HG02981 (cell line): Measurements from ENCODE around the gene HYCC2.
"Not testable (repeated sequence)": the region's sequence is repeated elsewhere in the genome, so short reads cannot be mapped to it uniquely, and the experiment has no call there.

ENCODE experiments used
- ATAC-seq: cut with Tn5 transposase; IDR thresholded peaks from one replicate; pipeline ENCODE4 v1.9.1; 2021; ENCODE audit warnings: mild to moderate bottlenecking, moderate library complexity; ENCODE audit not compliant: unreplicated experiment

The HYCC2 gene

DNA sequence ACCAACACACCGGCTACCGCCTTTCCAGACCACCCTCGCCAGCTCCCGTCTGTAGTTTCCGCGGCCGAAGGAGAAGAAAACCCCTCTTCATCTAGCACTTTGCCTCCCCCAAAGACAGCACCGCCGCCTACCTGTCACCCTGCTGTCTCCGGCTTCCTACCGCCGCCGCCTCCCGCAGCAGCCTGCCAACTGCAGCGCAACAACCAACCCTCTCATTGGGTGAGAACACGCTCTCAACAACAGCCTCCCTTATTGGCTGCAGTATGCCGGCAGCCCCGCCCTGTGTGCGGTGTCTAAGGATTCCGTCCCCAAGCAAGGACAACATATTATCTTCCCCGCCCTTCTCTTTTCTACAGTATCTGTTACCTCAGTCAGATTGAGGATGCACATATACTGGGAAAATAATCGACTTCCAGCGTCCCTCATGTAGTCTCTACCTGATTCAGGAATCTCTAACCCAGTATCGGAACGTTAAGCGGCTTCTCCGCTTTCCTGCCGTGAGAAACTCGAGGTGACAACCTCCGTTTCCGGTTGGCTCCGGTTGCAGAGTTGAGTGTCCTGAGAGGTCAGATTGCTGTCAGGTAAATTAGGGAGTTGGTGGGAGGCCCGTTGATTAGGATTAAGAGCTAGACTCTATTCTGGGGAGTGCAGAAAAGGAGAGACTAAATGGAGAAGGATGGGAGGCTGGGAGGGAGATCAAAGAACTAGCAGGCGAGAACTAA lies at the start of gene HYCC2, which contains the start of gene NDUFB3:
Gene HYCC2 (minus strand): TSS at position 193 of the 722 bp plus-strand sequence. CDS start 47,662 bp downstream, outside the sequence.
Gene NDUFB3 (plus strand): TSS at position 523 of the 722 bp plus-strand sequence. CDS start 6,882 bp downstream, outside the sequence.
- ATAC-seq: peak; percentile 97

DNA sequence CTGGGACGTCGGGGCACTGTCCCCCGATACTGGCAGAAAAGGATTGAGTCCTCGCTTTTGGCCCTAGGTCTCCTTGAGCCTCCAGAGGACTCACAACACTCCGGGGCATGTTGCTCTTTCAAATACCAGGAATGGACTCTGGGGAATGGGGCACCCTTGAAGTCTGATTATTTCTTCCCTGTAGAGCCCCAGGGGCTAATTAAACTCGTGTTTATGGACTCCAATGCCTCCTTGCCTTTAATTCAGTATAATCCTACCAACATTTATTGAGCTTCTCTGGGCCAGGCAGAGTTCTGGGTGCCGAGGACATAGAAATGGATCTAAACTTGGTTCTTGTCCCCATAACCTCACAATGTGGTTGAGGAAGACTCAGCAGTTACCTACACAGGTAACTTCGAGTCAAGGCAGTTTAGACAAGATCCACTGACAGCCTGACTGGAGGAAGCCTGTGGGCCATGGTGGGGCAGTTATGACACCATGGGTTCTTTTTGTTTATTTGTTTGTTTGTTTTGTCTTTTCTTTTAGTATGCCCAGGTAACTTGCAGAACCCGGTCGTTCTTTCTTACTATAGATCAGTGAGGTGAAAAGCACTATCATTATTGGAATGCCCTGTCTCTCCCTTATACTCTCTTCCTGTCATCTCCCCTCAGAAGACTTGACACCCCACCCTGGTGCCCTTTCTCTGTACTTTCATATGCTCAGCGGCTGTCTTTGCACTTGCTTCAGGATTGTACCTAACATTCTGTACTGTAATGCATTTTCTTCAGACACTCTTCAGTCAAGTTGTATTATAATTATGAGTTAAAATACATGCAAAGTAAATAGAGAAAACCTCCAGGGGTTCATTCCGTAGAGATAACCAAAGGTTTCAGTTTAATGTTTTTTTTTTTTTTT lies 47.7 kb upstream of the HYCC2 start:
- ATAC-seq: no peak

DNA sequence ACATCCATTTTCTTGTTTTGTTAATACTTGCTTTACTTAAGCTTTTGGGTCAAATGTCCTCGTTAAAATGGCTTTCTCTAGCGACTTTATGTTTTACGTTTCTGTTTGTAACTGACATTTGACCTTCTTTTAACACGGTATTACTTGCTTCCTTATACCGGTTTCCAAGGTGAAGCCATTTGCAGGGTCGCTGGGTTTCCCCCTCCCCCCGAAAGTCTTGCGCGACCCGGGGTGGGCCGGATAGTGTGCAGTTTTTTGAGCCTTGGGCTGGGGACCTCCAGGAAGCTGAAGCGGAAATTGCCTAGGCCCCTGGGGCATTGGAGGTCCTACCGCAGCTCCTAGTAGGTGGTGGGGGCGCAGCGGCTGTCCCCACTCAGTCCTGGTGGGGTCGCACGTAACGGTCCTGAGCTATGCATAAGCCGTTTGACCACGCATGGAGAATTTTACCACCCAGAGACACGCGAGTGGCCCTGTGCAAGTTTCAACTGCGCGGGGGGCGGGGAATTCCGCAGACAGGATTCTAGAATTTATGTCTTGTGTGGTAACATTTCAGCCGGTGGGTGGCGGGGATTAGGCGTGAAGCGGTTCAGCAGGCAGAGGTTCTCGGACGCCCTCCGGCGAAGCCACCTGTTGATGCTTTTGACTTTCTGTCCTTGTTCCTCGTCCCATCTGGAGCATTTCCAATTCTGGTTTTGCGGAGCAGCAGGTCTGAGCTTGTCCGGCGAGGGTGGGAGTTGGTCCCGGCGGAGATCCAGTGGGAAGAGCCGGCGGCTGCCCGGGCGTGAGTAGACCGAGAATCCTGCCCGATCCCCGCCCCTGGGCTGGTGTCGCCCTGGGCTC lies 46.9 kb upstream of the HYCC2 start:
- ATAC-seq: peak; percentile 53

DNA sequence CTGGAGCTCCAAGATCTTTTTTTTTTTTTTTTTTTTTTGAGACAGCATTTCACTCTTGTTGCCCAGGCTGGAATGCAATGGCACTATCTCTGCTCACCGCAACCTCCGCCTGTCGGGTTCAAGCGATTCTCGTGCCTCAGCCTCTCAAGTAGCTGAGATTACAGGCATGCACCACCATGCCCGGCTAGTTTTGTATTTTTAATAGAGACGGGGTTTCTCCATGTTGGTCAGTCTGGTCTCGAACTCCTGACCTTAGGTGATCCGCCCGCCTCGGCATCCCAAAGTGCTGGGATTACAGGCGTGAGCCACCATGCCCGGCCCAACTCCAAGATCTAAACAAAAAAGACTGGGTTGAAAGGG lies 46.2 kb upstream of the HYCC2 start:
- not testable (repeated sequence) for ATAC-seq

DNA sequence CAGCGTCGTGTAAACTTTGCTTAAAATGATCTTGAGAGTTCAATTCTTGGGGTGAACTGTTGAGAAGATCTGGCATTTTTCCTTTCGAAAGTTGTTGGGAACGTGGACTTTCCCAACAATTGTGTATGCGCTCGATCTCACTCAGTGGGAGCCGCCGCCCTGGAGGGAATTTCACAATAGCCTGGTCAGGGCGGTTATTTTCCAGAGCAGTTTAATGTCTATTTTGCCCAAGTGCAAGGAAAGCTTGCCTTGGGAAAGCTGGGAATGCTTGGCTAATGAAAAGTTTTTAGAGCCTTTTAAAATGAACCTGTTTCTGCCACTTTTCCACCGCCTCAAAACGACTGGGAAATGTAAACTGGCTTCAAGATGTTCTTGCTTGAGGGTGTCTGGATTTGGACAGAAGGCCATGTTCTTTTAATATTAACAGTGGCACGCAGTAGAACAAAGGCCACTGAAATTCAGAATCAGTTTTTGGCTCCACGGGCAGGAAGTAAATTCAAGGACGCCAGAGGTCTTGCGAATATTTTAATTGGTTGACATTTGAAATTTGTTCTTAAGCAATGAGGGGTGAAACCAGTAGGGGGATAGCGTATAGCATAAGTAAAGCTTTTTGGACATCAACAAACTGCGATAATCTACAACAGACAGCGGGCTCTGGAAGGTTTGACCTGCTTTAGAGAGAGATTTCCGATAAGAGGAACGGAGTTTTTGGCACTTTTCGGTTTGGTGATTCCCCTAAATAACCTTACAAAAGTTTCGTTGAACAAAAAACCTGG lies 45.7 kb upstream of the HYCC2 start:
- ATAC-seq: peak; percentile 21

GRCh38 chr2:201116115-201116958 lies 44.9 kb upstream of the HYCC2 start, which contains the start of gene CFLAR:
Gene CFLAR (plus strand): TSS chr2:201116164. CDS start chr2:201129866, 13,702 bp downstream.
- peak; percentile 25 for ATAC-seq

DNA sequence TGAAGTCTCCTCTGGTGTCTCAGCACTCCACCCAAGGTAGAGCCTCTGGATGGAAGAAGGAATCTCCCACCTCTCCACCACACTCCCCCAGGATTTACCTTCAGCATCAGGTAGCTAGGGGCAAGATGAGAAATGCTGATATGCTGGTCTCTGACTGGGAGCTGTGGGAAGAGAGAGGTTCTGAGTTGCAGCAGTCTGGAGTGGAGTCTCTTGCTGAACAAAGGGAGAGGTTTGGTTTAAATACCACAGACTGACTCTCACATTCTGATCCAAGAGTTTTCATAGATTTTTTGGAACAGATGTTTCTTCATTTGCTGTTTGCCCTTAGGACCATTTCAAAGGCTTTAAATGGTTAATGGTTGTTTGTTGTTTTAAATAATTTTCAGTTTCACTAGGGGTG lies 43.4 kb upstream of the HYCC2 start:
- ATAC-seq: no peak

DNA sequence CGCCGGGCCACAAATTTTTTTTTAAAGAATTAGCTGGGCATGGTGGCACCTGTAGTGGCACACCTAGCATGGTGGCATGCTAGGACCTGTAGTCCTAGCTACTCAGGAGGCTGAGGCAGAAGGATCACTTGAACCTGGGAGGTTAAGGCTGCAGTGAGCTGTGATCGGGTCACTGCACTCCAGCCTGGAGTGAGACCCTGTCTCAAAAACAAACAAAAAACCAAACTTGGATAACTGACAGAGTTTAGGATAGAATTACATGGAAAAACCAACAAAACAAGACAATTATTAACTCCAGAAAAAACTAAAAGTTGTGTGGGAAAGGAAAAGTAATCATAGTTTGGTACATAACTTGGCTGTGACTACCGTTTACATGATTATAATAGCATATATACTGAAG lies 42.9 kb upstream of the HYCC2 start:
- ATAC-seq: no peak

- no peak for ATAC-seq
Measured at GRCh38 chr2:201111096-201111495, 39.6 kb upstream of the HYCC2 start.

GRCh38 chr2:201110615-201111014 lies 39.1 kb upstream of the HYCC2 start:
- ATAC-seq: no peak

GRCh38 chr2:201109186-201109585 lies 37.7 kb upstream of the HYCC2 start:
- ATAC-seq: no peak

GRCh38 chr2:201108341-201108740 lies 36.9 kb upstream of the HYCC2 start:
- ATAC-seq: no peak

GRCh38 chr2:201107624-201108023 lies 36.2 kb upstream of the HYCC2 start:
- ATAC-seq: no peak

GRCh38 chr2:201105759-201106158 lies 34.3 kb upstream of the HYCC2 start:
- ATAC-seq: no peak

GRCh38 chr2:201100497-201100896 lies 29.0 kb upstream of the HYCC2 start:
- no peak for ATAC-seq

GRCh38 chr2:201093573-201093972 lies 22.1 kb upstream of the HYCC2 start:
- no peak for ATAC-seq

GRCh38 chr2:201090574-201090973 lies 19.1 kb upstream of the HYCC2 start:
- no peak for ATAC-seq

DNA sequence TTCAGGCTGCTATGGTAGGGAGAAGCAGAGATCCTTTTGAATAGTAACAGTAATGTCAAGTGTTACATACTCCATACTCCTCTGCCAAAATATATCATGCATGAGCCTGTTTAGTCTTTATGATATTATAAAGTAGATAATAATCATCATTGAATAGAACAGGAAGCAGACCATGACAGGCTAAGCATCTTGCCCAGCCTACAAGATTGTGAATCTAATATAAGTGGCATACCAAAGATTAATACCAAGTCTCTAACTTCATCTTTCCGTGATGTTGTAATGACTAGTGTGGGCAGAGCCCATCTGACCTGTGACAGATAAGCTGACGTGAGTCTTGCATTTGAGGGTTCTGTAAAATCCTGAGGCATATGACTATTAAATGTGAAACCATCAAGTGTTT lies 13.4 kb upstream of the HYCC2 start:
- no peak for ATAC-seq

DNA sequence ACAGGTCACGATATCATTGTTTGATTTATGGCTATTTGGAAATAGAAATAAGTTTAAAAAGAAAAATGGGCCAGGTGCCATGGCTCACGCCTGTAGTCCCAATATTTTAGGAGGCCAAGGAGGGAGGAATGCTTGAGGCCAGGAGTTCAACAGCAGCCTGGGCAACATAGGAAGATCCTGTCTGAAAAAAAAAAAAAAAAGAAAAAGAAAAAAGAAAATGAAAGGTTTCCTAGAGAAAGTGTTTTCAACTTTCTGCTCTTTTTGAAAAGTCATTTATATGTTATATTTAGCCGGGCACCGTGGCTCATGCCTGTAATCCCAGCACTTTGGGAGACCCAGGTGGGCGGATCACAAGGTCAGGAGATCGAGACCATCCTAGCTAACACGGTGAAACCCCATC lies 3.5 kb upstream of the HYCC2 start:
- ATAC-seq: no peak
